ENCODE data around the gene TBC1D22B.

GRCh38 chr6:37369321-37370201, 112.0 kb downstream of the TBC1D22B start:
- TF ChIP-seq GATA2 (IDR thresholded peaks at IDR 0.05; ENCODE audit: low read depth, low read length) (no peak), GATA3 (IDR thresholded peaks at IDR 0.05; ENCODE audit: low read depth, low read length) (no peak)
